ENCODE results near the gene DGKZ.
"Not testable (repeated sequence)": the region's sequence is repeated elsewhere in the genome, so short reads cannot be mapped to it uniquely, and the experiment has no call there.

DGKZ gene

DNA sequence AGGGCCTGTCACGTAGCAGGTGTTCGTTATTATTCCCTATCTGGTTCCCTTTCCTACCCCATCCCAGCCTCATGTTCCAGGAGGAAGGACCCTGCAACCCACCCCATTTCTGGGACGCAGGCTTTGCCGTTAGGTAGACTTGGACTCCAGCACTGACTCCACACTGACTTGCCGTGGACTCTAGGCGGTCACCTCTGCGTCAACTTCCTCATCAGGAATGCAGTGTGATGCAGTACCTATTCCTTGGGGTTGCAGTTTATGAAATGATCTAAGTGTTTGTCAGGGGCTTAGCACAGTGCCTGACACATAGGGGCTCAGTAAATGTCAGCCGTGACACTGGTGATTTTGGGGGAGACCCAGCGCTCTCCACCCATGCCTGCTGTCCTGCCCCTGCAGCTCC is 16.8 kb downstream of the DGKZ start:
- in situ Hi-C loops (cut with MboI; ENCODE audit: low sequenced_read_pairs), result no loop called here

DNA sequence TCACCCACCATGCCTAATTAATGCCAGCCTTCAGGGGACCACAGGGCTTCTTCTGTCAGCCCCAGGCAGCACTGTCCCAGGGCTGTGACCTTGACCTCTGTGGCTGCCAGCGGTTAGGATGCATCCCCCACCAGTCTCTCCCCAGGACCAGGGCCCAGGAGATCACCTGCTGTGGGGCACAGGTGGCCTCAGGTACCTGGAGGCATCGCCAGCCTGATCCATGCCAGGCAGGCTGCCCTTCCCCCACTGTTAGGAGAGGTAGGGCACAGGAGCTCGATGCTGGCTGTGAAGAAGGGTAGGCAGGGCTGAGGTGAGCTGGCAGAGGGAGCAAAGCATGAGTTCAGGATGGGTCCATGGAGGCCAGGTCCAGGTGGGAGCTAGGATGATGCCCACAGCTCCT is 17.5 kb downstream of the DGKZ start:
- in situ Hi-C loops (cut with MboI; ENCODE audit: low sequenced_read_pairs), result no loop called here

DNA sequence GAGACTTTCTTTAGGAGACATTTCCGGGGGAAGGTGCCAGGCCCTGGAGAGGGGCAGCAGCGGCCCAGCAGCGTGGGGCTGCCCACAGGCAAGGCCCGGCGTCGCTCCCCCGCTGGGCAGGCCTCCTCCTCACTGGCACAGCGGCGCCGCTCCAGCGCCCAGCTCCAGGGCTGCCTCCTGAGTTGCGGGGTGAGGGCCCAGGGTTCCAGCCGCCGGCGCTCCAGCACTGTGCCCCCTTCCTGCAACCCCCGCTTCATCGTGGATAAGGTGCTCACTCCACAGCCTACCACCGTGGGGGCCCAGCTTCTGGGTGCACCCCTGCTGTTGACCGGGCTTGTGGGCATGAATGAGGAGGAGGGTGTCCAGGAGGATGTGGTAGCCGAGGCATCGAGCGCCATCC is 19.0 kb downstream of the DGKZ start:
- in situ Hi-C loops (cut with MboI; ENCODE audit: low sequenced_read_pairs), result no loop called here

DNA sequence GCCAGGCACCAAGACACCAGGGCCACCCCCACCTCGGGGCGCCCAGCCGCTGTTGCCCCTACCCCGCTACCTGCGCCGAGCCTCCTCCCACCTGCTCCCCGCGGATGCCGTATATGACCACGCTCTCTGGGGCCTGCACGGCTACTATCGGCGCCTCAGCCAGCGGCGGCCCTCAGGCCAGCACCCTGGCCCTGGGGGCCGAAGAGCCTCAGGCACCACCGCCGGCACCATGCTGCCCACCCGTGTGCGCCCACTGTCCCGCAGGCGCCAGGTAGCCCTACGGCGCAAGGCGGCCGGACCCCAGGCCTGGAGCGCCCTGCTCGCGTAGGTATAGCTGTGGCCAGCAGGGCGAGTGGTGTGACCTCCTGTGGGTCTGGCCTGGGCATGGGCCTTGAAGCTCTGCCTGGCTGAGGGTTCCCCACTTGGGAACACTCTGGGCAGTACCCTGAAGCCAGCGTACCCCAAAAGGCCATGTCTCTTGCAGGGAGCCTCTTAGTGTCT is 19.4 kb downstream of the DGKZ start:
- in situ Hi-C loops (cut with MboI; ENCODE audit: low sequenced_read_pairs), result no loop called here

DNA sequence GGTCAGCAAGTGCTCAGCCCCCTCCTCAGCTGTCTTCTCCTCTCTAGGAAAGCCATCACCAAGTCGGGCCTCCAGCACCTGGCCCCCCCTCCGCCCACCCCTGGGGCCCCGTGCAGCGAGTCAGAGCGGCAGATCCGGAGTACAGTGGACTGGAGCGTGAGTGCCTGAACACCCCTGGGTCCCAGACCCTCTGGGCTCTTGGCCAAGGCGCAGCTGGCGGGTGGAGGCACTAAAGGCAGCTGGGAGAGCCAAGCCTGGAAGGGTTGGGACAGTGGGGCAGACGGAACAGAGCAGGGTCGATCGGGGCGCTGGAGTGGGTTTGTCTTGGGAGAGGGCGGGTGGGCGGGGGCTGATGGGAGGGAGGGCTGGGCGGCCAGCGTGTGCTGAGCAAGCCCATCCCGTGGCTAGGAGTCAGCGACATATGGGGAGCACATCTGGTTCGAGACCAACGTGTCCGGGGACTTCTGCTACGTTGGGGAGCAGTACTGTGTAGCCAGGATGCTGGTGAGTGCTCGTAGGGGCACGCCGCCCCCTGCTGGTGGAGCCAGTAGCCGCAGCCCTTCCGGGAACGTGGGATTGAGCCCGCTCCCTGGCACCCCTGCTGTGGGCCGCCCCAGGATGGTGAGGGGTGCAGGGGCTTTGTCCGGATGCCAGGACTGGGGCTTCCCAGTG is 20.1 kb downstream of the DGKZ start:
- in situ Hi-C loops (cut with MboI; ENCODE audit: low sequenced_read_pairs), result no loop called here

DNA sequence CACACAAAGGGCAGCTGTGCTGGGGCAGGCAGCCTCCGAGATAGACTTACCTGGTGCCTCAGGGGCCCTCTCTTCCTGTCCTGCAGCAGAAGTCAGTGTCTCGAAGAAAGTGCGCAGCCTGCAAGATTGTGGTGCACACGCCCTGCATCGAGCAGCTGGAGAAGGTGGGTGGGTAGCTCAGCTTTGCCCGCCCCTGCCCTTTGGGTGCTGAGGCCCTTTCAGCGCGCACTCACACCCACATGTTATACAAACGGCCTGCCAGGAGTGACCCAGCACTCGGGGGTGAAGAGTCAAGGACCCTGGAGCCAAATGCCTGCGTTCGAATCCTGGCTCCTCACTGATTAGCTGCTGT is 20.6 kb downstream of the DGKZ start:
- in situ Hi-C loops (cut with MboI; ENCODE audit: low sequenced_read_pairs), result no loop called here

DNA sequence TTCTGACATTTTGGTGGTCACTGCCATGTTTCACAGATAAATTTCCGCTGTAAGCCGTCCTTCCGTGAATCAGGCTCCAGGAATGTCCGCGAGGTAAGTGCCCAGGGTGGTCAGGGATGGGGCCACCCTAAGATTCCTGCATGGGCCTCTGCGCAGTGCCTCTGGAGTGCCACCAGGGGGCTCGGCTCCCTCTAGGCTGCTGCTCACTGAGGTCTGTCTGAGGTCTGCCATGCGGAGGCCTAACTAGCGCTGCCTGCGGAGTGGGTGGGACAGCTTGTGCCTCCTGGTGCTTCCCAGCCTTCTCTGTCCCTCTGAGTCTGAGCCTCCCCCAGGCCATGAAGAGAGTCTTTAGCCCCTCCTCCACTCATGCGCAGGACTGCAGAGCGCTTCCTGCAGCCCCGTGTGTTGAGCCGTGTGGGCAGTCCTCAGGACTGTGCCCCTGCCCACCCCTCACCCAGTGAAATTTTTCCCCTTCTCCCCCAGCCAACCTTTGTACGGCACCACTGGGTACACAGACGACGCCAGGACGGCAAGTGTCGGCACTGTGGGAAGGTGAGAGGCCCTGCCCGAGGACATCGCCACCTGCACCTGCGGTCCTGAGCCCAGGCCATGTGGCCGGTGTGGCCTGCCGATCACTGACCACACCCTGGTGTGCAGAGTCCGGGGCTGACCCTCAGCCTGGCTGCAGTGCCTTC is 22.3 kb downstream of the DGKZ start:
- in situ Hi-C loops (cut with MboI; ENCODE audit: low sequenced_read_pairs), result no loop called here

DNA sequence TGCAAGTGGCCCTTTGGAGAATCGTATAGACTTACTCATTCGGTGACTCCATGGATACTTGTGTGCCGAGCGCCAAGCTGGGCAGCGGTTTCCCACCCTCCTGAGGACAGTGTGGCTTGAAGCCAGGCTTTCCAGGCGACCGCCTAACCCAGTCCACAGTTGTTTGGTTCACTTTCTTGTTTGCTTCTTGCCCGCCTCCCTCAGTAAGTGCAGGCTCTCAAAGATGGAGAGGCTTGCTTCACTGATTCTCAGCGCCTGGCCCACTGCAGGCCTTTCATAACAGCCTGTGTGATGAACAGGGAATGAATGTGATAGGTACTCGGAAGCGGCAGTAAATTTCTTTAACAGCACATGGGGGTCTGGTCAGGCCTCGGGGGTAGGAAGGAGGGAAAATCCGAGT is 23.0 kb downstream of the DGKZ start:
- in situ Hi-C loops (cut with MboI; ENCODE audit: low sequenced_read_pairs), result no loop called here

DNA sequence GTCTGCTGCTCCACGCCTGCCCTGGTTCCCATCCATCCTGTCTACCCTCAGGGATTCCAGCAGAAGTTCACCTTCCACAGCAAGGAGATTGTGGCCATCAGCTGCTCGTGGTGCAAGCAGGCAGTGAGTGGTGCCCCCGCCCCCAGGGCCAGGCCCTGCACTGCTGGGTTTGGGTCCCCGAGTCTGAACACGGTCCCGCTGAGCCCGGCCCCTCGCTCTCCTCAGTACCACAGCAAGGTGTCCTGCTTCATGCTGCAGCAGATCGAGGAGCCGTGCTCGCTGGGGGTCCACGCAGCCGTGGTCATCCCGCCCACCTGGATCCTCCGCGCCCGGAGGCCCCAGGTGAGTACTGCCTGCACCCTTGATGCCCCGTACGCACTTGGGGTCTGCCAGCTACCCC is 24.0 kb downstream of the DGKZ start:
- in situ Hi-C loops (cut with MboI; ENCODE audit: low sequenced_read_pairs), result not testable (repeated sequence)

DNA sequence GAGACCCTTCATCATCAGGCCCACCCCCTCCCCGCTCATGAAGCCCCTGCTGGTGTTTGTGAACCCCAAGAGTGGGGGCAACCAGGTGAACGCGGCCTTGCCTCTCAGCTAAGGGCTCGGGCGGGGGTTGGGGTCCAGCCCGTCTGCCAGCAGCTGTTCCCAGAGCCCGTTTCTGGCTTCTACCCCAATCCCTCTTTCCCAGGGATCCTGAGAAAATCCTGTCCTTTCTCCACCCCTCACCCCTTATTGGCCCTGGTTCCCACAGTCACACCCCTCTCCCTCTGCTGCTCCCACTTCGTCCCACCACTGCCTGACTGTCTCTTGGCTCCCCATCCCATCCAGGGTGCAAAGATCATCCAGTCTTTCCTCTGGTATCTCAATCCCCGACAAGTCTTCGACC is 24.8 kb downstream of the DGKZ start:
- in situ Hi-C loops (cut with MboI; ENCODE audit: low sequenced_read_pairs), result no loop called here

DNA sequence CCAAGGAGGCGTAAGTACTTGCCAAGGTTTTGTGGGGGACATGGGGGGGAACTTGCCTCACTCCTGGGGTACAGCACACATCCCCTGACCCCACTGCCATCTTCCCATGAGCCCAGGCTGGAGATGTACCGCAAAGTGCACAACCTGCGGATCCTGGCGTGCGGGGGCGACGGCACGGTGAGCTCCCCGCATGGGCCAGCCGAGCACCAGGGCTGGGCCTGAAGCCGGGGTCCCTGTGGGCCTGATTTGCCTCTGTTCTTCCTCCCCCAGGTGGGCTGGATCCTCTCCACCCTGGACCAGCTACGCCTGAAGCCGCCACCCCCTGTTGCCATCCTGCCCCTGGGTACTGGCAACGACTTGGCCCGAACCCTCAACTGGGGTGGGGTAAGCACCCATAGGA is 25.2 kb downstream of the DGKZ start:
- in situ Hi-C loops (cut with MboI; ENCODE audit: low sequenced_read_pairs), result not testable (repeated sequence)

DNA sequence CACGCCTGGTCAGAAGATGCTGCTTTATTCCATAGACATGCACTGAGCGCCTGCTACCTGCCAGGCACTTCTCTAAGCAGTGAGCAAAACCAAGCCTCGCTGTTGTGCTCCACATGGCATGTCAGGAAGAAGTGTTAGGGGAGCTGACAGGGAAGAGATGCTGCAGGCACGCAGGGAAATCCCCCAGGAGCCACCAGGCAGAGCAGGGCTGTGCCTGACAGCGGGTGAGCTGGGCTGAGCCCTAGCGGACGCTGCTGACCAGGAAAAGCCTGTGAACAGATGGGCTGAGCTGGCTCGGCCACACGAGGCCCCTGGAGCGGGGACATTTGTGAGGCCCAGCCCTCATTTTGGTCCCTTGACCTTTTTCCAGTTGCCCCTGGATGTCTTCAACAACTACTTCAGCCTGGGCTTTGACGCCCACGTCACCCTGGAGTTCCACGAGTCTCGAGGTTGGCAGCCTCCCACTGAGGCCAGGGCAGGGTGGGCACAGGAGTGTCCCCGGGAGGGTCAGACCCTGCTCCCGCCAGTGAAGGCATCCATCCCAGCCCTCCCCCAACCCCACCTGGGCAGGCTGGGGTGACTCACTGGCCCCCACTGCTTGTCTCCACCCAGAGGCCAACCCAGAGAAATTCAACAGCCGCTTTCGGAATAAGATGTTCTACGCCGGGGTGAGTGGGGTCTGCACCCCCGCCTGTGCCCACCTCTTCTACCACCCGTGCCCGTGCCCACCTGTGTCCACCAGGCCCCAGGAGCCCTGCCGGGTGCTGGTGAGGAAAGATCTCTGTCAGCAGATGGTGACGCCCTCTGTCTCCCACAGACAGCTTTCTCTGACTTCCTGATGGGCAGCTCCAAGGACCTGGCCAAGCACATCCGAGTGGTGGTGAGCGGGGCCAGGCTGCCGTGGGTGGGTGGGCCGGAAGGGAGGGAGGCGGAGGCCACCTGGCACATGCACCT is 26.8 kb downstream of the DGKZ start:
- in situ Hi-C loops (cut with MboI; ENCODE audit: low sequenced_read_pairs), result no loop called here

DNA sequence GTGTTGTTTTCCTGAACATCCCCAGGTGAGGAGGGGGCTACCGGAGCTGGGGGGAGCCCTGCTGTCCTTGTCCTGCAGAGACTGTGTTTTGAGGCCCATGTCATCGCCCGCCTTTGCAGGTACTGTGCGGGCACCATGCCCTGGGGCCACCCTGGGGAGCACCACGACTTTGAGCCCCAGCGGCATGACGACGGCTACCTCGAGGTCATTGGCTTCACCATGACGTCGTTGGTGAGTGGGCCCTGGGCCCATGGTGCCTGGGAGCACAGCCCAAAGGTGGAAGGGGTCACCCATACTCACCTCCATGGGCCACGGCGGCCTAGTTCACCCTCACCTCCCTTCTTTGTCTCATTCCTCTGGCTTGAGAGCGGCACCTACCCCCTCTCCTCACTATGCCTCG is 27.6 kb downstream of the DGKZ start:
- in situ Hi-C loops (cut with MboI; ENCODE audit: low sequenced_read_pairs), result no loop called here

DNA sequence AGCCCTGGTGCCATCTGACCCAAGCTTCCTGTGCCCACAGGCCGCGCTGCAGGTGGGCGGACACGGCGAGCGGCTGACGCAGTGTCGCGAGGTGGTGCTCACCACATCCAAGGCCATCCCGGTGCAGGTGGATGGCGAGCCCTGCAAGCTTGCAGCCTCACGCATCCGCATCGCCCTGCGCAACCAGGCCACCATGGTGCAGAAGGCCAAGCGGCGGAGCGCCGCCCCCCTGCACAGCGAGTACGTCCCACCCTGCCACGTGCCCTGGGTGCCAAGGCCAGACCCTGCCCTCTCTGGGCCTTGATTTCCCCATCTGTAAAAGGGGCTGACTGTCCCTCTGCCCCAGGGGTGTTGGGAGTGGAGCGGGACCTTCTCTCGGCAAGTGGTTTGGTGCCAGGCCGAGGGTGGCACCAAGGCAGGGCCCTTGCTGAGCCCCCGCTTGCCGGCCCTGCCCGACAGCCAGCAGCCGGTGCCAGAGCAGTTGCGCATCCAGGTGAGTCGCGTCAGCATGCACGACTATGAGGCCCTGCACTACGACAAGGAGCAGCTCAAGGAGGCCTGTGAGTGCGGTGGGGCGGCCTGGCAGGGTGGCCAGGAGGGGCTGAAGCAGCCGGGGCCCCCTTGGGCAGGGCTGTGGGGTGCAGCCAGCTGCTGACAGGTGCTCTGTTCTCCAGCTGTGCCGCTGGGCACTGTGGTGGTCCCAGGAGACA is 28.3 kb downstream of the DGKZ start:
- in situ Hi-C loops (cut with MboI; ENCODE audit: low sequenced_read_pairs), result no loop called here

DNA sequence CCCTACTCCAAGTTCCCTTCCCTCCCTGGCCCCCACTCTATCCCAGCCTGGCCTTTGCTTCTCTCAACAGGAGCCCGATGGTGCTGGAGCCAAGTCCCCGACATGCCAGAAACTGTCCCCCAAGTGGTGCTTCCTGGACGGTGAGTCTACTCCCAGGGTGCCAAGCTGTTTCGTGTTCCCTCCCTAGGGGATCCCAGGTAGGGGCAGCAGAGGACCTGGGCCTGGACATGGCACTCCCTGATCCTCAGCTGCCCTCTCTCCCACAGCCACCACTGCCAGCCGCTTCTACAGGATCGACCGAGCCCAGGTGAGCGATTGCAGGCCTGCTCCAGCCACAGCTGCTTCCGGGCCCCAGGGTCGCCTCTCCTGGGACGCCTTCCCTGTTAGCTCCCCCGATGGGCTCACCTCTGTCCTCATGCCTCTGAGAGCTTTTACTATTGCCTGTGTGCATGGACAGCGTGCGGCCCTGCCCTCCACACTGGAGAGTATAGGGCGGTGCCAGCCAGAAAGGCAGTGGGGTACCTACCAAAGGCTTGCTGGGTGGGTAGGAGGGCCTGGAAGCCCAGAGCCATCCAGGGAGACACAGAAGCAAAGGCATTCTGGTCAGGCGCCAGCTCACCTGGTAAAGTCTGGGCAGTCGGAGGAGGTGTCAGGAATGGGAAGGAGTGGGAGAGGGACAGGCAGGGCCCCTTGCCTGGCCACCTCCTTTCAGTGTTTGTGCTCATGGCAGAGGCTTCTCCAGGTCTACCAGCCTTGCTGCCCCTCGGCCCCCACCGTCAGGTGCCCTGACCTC is 29.2 kb downstream of the DGKZ start:
- in situ Hi-C loops (cut with MboI; ENCODE audit: low sequenced_read_pairs), result no loop called here

DNA sequence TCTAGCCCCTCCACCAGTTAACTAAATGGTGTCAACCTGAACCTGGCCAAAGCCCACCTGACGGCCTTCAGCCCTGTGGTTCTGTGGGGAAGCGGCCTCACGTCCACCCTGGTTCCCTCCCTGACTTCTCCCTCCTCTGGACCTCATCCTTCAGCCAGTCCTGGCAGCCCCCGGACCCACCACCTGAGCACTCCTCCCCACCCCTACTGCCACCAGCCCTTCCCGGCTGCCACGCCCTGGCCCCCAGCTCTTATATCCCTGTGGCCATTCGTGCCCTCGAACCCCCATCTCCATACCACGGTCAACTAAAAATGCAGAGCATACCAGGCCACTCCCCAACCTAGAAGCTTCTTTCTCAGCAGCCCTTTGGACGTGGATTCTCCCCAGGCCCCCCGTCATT is 30.0 kb downstream of the DGKZ start:
- in situ Hi-C loops (cut with MboI; ENCODE audit: low sequenced_read_pairs), result no loop called here

DNA sequence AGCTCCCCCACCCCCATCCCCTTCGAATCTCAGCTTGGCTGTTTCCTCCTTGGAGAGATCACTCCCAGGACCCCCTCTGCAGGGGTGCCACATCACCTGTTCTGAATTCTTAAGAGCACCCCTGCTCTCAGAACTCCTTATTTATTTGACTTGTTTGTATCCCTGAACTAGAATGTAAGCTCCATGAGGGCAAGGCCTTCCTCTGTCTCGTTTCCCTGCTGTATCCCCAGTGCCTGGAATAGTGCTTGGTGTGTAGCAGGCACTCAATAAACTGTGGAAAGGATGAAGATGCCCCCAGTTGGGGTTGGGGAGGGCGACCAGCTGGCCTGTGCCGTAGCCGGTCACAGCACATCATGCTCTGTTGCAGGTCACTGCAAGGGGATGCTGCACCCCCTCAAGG is 30.6 kb downstream of the DGKZ start:
- in situ Hi-C loops (cut with MboI; ENCODE audit: low sequenced_read_pairs), result no loop called here

DNA sequence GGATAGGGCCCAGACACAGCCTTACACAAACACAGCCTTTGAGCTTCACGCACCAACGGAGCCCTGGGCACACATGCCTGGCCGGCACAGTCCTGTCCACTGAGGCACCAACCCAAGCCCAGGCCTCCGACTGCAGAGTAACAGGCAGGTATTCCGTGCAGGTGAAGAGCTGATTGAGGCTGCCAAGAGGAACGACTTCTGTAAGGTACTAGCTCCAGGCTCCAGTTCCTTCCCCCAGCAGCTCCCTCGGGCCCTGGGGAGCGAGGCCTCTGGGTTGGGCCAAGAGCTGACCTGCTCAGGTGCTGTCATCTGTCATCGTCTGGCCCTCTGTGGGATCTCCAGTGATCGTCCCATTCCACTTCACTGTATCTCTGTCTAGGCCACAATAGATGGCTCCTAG is 31.0 kb downstream of the DGKZ start:
- in situ Hi-C loops (cut with MboI; ENCODE audit: low sequenced_read_pairs), result no loop called here

DNA sequence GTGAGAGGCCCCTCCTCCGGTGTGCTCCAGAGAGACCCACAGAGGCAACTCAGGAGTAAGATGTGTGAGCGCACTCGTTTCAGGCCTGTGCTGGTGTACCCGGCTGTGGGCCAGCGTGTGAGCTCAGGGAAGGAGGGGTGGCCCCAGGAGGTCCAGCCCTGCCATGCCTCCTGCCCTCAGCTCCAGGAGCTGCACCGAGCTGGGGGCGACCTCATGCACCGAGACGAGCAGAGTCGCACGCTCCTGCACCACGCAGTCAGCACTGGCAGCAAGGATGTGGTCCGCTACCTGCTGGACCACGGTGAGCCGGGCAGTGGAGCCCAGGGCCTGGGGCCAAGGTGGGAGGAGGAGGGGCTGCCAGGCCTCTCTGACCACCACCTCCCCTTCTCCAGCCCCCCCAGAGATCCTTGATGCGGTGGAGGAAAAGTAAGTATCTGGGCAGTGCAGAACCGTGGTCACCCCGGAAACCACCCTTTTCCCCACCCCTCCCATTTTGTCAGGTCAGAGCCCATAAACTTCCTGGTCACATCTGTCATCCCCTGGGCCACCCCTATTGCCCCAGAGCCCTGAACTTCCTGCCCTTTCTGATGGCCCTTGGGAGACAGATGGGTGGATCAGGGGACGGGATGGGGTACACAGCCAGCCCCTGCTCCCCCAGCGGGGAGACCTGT is 31.7 kb downstream of the DGKZ start:
- in situ Hi-C loops (cut with MboI; ENCODE audit: low sequenced_read_pairs), result no loop called here
